Hepatocyte (in vitro differentiated cells): ENCODE data around the gene DEDD2.

Experiments used
- CTCF ChIP-seq: fragments of 200-600 bp; sonication (generic); IDR thresholded peaks from 2 replicates; pipeline ENCODE4 v1.5.1; 2016; ENCODE audit warnings: antibody characterized with exemption, mild to moderate bottlenecking; ENCODE audit not compliant: poor library complexity
- EZH2 ChIP-seq: fragments of 200-600 bp; sonication (generic); IDR thresholded peaks from 2 replicates; pipeline ENCODE4 v1.6.1; 2016; ENCODE audit warnings: antibody characterized with exemption, mild to moderate bottlenecking, borderline replicate concordance
- EZH2phosphoT487 ChIP-seq: fragments of 200-600 bp; sonication (generic); IDR thresholded peaks from one replicate; pipeline ENCODE4 v1.6.1; 2018; ENCODE audit warnings: antibody characterized with exemption, mild to moderate bottlenecking, low read depth, moderate library complexity; ENCODE audit not compliant: unreplicated experiment, severe bottlenecking

GRCh38 chr19:42166316-42166715, 51.2 kb downstream of the DEDD2 start:
- TF ChIP-seq CTCF (no peak), EZH2phosphoT487 (no peak), EZH2 (no peak)
